Karpas-422 (cell line): ENCODE results near the gene C6orf120. TPM values are rescaled to one million over a fixed set of nuclear protein-coding genes. Genes with fewer than 3 reads are reported as not detected.
A peak's percentile ranks its signal among the peaks of the same experiment; 100 is the strongest.

ENCODE experiments used
- DNase-seq: peaks from one replicate; pipeline ENCODE4 v3.0.0-alpha.2; 2015
- H2AFZ ChIP-seq: fragments of 200-600 bp; sonication (generic); 2 replicates; pipeline ENCODE4 v1.6.1; 2014; ENCODE audit warnings: antibody characterized with exemption, low read length, mixed read lengths
- H3K27ac ChIP-seq: fragments of 200-600 bp; sonication (generic); 2 replicates; pipeline ENCODE4 v1.5.1; 2014; ENCODE audit warnings: mild to moderate bottlenecking, low read length, moderate library complexity
- H3K27me3 ChIP-seq: fragments of 200-600 bp; sonication (generic); 2 replicates; pipeline ENCODE4 v1.6.1; 2014; ENCODE audit warnings: low read length, mixed read lengths
- H3K36me3 ChIP-seq: fragments of 200-600 bp; sonication (generic); 2 replicates; pipeline ENCODE4 v1.6.1; 2014; ENCODE audit warnings: low read length, mixed read lengths; ENCODE audit not compliant: insufficient read depth
- H3K4me1 ChIP-seq: fragments of 200-600 bp; sonication (generic); 2 replicates; pipeline ENCODE4 v1.6.1; 2014; ENCODE audit warnings: mild to moderate bottlenecking, low read length, mixed read lengths
- H3K4me2 ChIP-seq: fragments of 200-600 bp; sonication (generic); 2 replicates; pipeline ENCODE4 v1.6.1; 2014; ENCODE audit warnings: low read length, low read depth, mild to moderate bottlenecking; ENCODE audit not compliant: poor library complexity, severe bottlenecking
- H3K4me3 ChIP-seq: fragments of 200-600 bp; sonication (generic); 2 replicates; pipeline ENCODE4 v1.5.1; 2014; ENCODE audit warnings: mild to moderate bottlenecking, antibody characterized with exemption, low read length, mixed read lengths
- H3K79me2 ChIP-seq: fragments of 200-600 bp; sonication (generic); 2 replicates; pipeline ENCODE4 v1.6.1; 2014; ENCODE audit warnings: mild to moderate bottlenecking, low read length, mixed read lengths
- H3K9ac ChIP-seq: fragments of 200-600 bp; sonication (generic); 2 replicates; pipeline ENCODE4 v1.6.0; 2014; ENCODE audit warnings: low read length
- H3K9me2 ChIP-seq: fragments of 200-600 bp; sonication (generic), shearing (Covaris generic); replicated peaks from 2 replicates; pipeline ENCODE4 v1.6.0; 2014; ENCODE audit warnings: mild to moderate bottlenecking, low read length, moderate library complexity; ENCODE audit not compliant: insufficient read depth
- H3K9me3 ChIP-seq: fragments of 300-700, 200-600 bp; sonication (generic); 2 replicates; pipeline ENCODE4 v1.6.1; 2014; ENCODE audit warnings: low read length, mixed read lengths
- H4K20me1 ChIP-seq: fragments of 200-600 bp; sonication (generic); 2 replicates; pipeline ENCODE4 v1.6.1; 2014; ENCODE audit warnings: mild to moderate bottlenecking, antibody characterized with exemption, low read length, low read depth; ENCODE audit not compliant: insufficient read depth
- total RNA-seq: library from RNA; depleted of rRNA; stranded (reverse); fragments of >200 nt; shearing (Covaris generic); gene quantifications from 2 replicates; pipeline ENCODE4 v1.2.3, GENCODE V29; 2014; ENCODE audit warnings: low replicate concordance; rRNA removed

C6orf120 gene
- 43.9 and 51.4 TPM in 2 replicates for total RNA-seq

DNA sequence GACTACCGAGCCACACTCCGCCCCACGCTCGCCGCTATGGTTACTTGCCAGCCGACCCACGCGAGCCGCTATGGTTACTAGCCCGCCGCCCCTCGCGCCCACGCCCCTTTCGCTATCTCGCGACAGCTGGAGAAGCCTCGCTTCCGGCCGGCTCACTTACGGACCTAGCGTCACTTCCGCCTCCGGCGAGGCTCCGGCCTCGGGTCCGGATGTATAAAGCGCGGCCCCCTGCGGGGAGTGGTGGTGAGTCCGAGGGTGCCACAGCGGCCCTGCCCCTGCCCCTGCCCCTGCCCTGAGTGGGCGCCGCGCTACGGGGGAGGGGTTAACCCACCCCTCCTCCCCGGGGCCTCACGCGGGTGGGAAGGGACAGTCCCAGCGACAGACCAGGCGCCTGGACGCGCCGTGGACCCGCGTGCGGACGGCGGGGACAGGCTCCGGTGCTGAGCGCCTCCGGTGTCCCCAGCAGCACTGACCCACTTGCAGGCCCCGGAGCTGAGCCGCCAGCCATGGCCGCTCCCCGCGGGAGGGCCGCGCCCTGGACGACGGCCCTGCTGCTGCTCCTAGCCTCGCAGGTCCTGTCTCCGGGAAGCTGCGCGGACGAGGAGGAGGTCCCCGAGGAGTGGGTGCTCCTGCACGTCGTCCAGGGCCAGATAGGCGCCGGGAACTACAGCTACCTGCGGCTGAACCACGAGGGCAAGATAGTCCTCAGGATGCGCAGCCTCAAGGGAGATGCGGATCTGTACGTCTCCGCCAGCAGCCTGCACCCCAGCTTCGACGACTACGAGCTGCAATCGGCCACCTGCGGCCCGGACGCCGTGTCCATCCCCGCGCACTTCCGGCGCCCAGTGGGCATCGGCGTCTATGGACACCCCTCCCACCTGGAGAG is at the start of gene C6orf120, which contains the start of gene WDR27:
Gene C6orf120, plus strand, starts transcription at position 173 of the 886 bp plus-strand sequence. Its CDS starts 334 bp downstream, at position 507.
Gene WDR27, minus strand, starts transcription at position 76 of the 886 bp plus-strand sequence. CDS start 13,024 bp downstream, outside the sequence.
- Histone ChIP-seq H3K36me3 (peaks cover 15% of the 10 kb centered on the region), H3K9me2 (no peaks in the 10 kb centered on the region), H3K4me1 (peaks cover 56% of the 10 kb centered on the region), H3K9me3 (no peaks in the 10 kb centered on the region), H3K27ac (peak within 1 kb of the TSS; percentile 76), H3K27me3 (no peaks in the 10 kb centered on the region), H3K4me2 (peak within 1 kb of the TSS; percentile 78), H3K9ac (peak within 1 kb of the TSS; percentile 95), H4K20me1 (no peaks in the 10 kb centered on the region; the same call in 1 of the 2 replicates), H3K4me3 (peak within 1 kb of the TSS; percentile 93), H2AFZ (peak within 1 kb of the TSS; percentile 27; the same call in 1 of the 2 replicates), H3K79me2 (peaks cover 94% of the 10 kb centered on the region)
- peak; percentile 99 for DNase-seq

DNA sequence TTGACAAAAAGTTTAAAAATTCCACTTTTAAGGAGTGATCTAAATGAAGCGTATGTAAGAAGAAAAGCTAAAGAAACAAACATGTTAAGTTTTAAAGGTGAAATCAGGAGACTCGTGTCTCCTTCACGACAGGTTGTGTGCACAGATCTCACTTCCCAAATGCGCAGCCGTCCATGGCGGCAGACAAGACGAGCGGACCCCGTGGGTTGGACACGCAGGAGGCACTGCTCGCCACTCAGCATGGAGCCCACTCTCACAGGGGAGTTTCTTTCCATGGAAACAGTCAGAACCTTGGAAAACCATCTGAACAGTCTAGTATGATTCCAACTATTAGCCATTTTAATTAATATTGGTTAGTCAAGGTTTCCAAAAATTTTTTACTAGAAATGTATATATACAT is 49.0 kb upstream of the C6orf120 start:
- Histone ChIP-seq H3K9ac (no peak overlapping the region), H3K9me3 (no peaks in the 10 kb centered on the region), H3K27ac (no peak overlapping the region), H3K36me3 (peaks cover 9% of the 10 kb centered on the region; the same call in 1 of the 2 replicates), H3K4me3 (no peak overlapping the region), H3K9me2 (no peaks in the 10 kb centered on the region), H3K4me2 (no peak overlapping the region), H4K20me1 (no peaks in the 10 kb centered on the region), H2AFZ (no peak overlapping the region), H3K79me2 (no peaks in the 10 kb centered on the region), H3K27me3 (no peaks in the 10 kb centered on the region), H3K4me1 (peaks cover 14% of the 10 kb centered on the region)
- no peak for DNase-seq

DNA sequence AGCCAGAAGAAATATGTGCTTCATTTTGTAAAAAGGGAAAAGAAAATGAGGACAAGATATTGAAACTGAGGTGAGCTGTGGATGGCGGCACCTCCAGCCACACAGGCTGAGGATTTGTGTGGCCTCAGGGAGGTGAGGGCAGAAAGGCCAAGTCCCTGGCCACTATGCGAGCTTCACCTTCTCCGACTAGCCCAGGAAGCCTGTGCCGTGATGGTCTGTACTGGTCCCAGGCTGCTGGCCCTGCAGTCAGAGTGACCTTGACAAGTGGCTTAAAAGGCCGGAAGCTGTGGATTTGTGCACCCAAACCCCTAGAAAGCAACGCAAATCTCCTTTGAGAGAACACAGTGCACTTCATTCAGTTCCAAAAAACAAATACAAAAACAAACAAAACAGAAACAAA is 48.2 kb upstream of the C6orf120 start:
- H3K27ac ChIP-seq: no peak overlapping the region
- no peak overlapping the region for H3K4me3 ChIP-seq
- H3K27me3 ChIP-seq: no peaks in the 10 kb centered on the region
- H4K20me1 ChIP-seq: no peaks in the 10 kb centered on the region
- H3K9me2 ChIP-seq: no peaks in the 10 kb centered on the region
- H3K9ac ChIP-seq: no peak overlapping the region
- H3K79me2 ChIP-seq: no peaks in the 10 kb centered on the region
- no peak for DNase-seq
- peaks cover 9% of the 10 kb centered on the region; the same call in 1 of the 2 replicates for H3K36me3 ChIP-seq
- H3K4me1 ChIP-seq: peaks cover 14% of the 10 kb centered on the region
- H3K4me2 ChIP-seq: no peak overlapping the region
- no peaks in the 10 kb centered on the region for H3K9me3 ChIP-seq
- H2AFZ ChIP-seq: no peak overlapping the region

DNA sequence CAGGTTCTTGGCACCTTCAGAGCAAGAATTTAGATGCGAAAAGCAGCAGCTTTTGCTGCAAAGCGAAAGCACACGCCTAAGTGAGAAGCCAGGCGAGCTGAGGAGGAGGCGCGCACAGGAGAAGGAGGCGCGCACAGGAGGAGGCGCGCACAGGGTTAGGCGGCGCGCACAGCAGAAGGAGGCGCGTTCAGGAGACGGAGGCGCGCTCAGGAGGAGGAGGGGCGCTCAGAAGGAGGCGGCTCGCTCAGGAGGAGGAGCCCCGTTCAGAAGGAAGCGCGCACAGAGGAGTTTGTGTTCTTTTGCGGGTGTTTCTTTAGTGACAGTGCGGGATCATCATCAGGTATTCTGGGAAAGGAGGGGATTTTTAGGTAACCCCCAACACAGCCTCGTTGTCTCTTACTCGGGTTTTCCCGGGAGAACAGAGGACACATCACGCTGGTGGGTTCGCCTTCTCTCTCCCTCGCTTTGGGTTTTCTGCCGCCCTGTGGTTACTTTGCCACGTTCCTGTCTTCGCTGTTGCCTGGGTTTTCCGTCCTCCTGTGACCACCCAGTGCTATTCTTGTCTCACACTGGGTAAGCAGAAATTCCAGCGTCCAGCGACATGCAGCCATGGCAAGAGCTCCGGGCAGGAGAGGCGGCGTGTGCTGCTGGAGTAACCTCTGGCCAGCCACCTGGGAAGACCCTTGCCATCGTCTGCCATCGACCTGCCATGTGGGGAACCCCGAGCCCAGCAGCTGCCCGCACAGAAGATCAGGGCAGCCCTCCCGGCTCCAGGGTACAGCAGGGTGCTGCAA is 47.1 kb upstream of the C6orf120 start:
- Histone ChIP-seq H4K20me1 (no peaks in the 10 kb centered on the region), H3K27me3 (no peaks in the 10 kb centered on the region), H3K9me2 (no peaks in the 10 kb centered on the region), H3K9me3 (no peaks in the 10 kb centered on the region), H2AFZ (peak overlapping the region; percentile 71), H3K27ac (no peak overlapping the region; the same call in 1 of the 2 replicates), H3K9ac (peak overlapping the region; percentile 68), H3K4me2 (peak overlapping the region; percentile 80), H3K79me2 (no peaks in the 10 kb centered on the region), H3K36me3 (peaks cover 9% of the 10 kb centered on the region; the same call in 1 of the 2 replicates), H3K4me1 (peaks cover 14% of the 10 kb centered on the region), H3K4me3 (peak overlapping the region; percentile 67)
- peak; percentile 85 for DNase-seq

- Histone ChIP-seq H3K27ac (no peak overlapping the region), H3K4me2 (no peak overlapping the region), H3K4me3 (no peak overlapping the region), H3K9me2 (no peaks in the 10 kb centered on the region), H3K79me2 (no peaks in the 10 kb centered on the region), H3K9me3 (no peaks in the 10 kb centered on the region), H3K9ac (no peak overlapping the region), H3K27me3 (no peaks in the 10 kb centered on the region), H4K20me1 (no peaks in the 10 kb centered on the region), H3K4me1 (peaks cover 14% of the 10 kb centered on the region), H3K36me3 (peaks cover 7% of the 10 kb centered on the region; the same call in 1 of the 2 replicates), H2AFZ (no peak overlapping the region)
- DNase-seq: no peak
Observed at GRCh38 chr6:169656546-169657283, 45.2 kb upstream of the C6orf120 start.

- Histone ChIP-seq H3K4me3 (no peak overlapping the region), H2AFZ (no peak overlapping the region), H3K27ac (no peak overlapping the region), H3K4me1 (peaks cover 14% of the 10 kb centered on the region), H3K9me2 (no peaks in the 10 kb centered on the region), H3K79me2 (no peaks in the 10 kb centered on the region), H4K20me1 (no peaks in the 10 kb centered on the region), H3K9ac (no peak overlapping the region), H3K36me3 (peaks cover 6% of the 10 kb centered on the region; the same call in 1 of the 2 replicates), H3K9me3 (no peaks in the 10 kb centered on the region), H3K27me3 (no peaks in the 10 kb centered on the region), H3K4me2 (no peak overlapping the region)
- DNase-seq: no peak
Observed at GRCh38 chr6:169657284-169657610, 44.7 kb upstream of the C6orf120 start.

DNA sequence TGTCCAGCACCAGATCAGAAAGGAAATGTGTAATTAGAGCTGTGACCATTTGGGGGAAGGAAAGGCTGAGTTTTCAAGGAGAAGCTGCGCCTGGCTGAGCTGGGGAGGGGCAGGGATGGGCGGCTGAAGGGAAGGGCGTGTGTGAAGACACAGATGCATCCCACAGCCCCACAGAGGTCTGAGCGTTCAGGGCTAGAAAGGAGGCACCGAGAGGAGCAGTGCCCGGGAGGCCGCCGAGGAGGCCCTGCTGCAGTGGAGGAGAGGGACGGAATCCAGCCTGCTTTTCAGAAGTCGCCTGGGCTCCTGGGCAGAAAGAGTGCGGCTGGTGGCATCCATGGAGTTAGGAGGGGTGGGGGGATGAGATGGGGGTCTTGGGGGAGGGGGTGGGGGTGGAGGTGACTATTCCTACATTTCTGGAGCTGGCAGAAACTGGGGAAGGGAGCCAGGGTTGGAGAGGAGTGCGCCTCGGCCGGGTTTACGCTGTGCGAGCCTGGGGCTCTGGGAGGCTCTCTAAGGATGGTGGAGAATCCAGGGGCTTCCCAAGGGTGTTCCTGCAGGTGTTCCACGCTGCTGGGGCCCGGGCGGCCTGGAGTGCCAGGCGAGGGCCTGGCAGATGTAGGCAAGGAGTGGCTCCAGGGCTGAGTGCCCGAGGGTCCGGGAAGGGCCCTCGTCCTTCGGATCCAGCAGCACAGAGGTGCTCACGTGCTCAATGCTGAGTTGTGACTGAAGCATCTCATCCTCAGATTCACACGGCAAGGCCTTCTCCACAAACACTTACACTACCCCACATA is 41.9 kb upstream of the C6orf120 start:
- no peaks in the 10 kb centered on the region for H3K27me3 ChIP-seq
- no peaks in the 10 kb centered on the region for H3K9me2 ChIP-seq
- peaks cover 8% of the 10 kb centered on the region; the same call in 1 of the 2 replicates for H3K36me3 ChIP-seq
- H3K9ac ChIP-seq: no peak overlapping the region
- H3K27ac ChIP-seq: no peak overlapping the region
- H4K20me1 ChIP-seq: no peaks in the 10 kb centered on the region
- DNase-seq: no peak
- no peaks in the 10 kb centered on the region for H3K9me3 ChIP-seq
- H3K79me2 ChIP-seq: no peaks in the 10 kb centered on the region
- H3K4me1 ChIP-seq: peaks cover 13% of the 10 kb centered on the region
- no peak overlapping the region for H2AFZ ChIP-seq
- H3K4me3 ChIP-seq: no peak overlapping the region
- no peak overlapping the region for H3K4me2 ChIP-seq
